ENCODE results near the gene BEND7. TPM values are rescaled to one million over a fixed set of nuclear protein-coding genes. Genes with fewer than 3 reads are reported as not detected.

The BEND7 gene
- total and polyA plus RNA-seq, 8 donors = 4.6 to 32.1 (median 21.0) TPM

DNA sequence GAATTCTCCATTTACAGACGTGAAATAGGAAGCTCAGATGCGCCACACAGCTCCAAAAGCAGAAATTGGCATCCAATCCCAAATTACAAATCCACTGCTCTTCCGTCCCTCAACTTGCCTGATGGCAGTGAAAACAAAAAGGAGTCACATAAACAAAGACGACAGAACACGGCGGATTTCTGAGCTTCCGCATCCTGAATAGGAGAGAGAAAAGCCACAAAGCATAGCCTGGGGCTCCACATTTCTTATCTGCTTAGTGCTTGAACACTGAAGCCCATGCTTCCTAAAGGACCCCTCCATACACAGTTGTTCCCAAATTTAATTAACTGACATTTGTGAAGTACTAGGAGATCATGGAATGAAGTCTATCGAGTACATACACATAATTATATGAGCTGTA, 32.6 kb downstream of the BEND7 start:
- Histone ChIP-seq H3K4me3 (no peak overlapping the region), H3K9me3 (no peaks in the 10 kb centered on the region), H3K27ac (no peak overlapping the region), H3K27me3 (no peaks in the 10 kb centered on the region), H3K4me1 (no peaks in the 10 kb centered on the region), H3K36me3 (peaks cover 5 to 63% (median 45%) of the 10 kb centered on the region in 4 donors)
- TF ChIP-seq EP300 (IDR thresholded peaks at IDR 0.05) (no peak), POLR2AphosphoS5 (IDR thresholded peaks at IDR 0.05) (no peak), POLR2A (IDR thresholded peaks at IDR 0.05) (no peak)
- TF ChIP-seq, protein P1, sequence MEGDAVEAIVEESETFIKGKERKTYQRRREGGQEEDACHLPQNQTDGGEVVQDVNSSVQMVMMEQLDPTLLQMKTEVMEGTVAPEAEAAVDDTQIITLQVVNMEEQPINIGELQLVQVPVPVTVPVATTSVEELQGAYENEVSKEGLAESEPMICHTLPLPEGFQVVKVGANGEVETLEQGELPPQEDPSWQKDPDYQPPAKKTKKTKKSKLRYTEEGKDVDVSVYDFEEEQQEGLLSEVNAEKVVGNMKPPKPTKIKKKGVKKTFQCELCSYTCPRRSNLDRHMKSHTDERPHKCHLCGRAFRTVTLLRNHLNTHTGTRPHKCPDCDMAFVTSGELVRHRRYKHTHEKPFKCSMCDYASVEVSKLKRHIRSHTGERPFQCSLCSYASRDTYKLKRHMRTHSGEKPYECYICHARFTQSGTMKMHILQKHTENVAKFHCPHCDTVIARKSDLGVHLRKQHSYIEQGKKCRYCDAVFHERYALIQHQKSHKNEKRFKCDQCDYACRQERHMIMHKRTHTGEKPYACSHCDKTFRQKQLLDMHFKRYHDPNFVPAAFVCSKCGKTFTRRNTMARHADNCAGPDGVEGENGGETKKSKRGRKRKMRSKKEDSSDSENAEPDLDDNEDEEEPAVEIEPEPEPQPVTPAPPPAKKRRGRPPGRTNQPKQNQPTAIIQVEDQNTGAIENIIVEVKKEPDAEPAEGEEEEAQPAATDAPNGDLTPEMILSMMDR (IDR thresholded peaks at IDR 0.05) = no peak
- intact Hi-C loops (cut with DNase I; ENCODE audit: low total_unique reads) = no loop called here
- WGBS, 5 donors = 84 to 88% (median 86%) methylated on average over 8 of the region's 8 CpGs
- DNase-seq = no peak

DNA sequence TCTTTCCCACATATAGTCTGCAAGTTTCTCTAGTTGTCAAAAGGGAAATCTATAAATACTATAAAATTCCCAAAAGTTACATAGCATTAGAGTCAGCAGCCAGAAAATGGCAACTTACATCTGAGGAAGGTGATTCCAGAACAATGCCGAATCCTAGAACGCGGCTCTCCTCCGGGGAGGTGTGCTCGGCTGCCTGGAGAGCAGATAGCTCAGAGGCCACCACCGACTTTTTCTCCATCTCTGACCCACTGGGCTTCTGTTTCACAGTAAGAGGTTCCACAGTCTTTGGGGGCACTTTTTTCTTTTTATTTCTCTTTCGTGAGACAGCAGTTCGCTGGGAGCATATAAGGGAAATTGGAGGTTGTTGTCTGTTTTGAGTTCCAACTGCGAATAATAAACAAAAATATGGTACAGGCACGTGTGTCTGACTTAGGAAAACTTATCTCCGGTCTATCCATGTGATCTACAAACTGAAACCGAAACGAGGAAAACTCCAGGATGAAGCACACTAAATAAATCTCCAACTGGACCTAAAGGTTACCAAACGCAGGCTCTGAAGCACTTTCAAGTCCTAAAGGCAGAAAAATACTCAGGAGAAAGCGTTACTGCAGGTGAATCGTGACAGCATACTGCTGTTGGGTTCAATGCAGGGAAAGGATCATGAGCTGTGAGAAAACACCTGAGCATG, 36.2 kb downstream of the BEND7 start:
- H3K27ac ChIP-seq = peak overlapping the region in 4 of 5 donors; percentile 14 to 73 (median 38)
- WGBS, 5 donors = 56 to 67% (median 64%) methylated on average over 16 of the region's 16 CpGs
- peak in 1 of 3 donors; percentile 36 for TF ChIP-seq POLR2AphosphoS5 (IDR thresholded peaks at IDR 0.05)
- no peak for TF ChIP-seq EP300 (IDR thresholded peaks at IDR 0.05)
- no peak for TF ChIP-seq POLR2A (IDR thresholded peaks at IDR 0.05)
- TF ChIP-seq, protein P1 (IDR thresholded peaks at IDR 0.05) = no peak
- no peak for DNase-seq
- peak overlapping the region; percentile 4 to 38 (median 17) for H3K4me3 ChIP-seq
- no peaks in the 10 kb centered on the region for H3K9me3 ChIP-seq
- no peaks in the 10 kb centered on the region for H3K27me3 ChIP-seq
- intact Hi-C loops (cut with DNase I; ENCODE audit: low total_unique reads) = no loop called here
- no peaks in the 10 kb centered on the region for H3K4me1 ChIP-seq
- peaks cover 5 to 59% (median 36%) of the 10 kb centered on the region in 4 donors for H3K36me3 ChIP-seq

DNA sequence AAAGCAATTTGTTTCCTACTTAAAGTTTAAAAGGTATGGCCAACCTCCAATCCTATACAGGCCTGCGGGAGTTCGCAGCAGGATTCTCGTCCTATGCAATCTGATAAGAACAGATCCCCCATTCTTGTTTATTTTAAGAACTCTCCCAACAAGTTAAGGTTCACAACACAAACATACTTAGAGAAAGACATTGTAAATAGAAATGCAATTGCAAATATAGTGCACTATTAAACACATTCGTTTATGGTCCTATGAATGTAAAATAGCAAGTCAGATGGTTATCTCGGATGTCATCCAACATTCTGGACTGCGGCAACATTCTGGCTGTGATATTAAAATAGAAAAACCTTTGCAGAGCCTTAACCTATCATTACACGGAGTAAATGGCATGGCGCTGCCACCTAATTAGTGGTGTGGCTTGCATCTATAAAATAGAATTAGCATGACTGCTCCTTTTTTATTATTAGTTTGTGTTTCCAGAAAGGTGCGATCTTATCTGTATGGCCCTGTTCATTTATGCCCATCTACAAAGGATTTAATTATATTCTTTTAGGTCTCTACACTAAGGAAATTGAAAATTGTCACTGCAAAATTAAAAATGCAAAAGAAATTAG, 37.0 kb downstream of the BEND7 start:
- no peak for DNase-seq
- peaks cover 5 to 56% (median 35%) of the 10 kb centered on the region in 4 donors for H3K36me3 ChIP-seq
- no peak overlapping the region for H3K4me3 ChIP-seq
- TF ChIP-seq POLR2A (IDR thresholded peaks at IDR 0.05) (no peak), POLR2AphosphoS5 (IDR thresholded peaks at IDR 0.05) (no peak), EP300 (IDR thresholded peaks at IDR 0.05) (no peak)
- TF ChIP-seq, protein P1 (IDR thresholded peaks at IDR 0.05) = no peak
- no peaks in the 10 kb centered on the region for H3K27me3 ChIP-seq
- WGBS, 5 donors = 79 to 89% (median 87%) methylated on average over 9 of the region's 9 CpGs
- H3K27ac ChIP-seq = no peak overlapping the region
- H3K4me1 ChIP-seq = no peaks in the 10 kb centered on the region
- intact Hi-C loops (cut with DNase I; ENCODE audit: low total_unique reads) = no loop called here
- H3K9me3 ChIP-seq = no peaks in the 10 kb centered on the region

DNA sequence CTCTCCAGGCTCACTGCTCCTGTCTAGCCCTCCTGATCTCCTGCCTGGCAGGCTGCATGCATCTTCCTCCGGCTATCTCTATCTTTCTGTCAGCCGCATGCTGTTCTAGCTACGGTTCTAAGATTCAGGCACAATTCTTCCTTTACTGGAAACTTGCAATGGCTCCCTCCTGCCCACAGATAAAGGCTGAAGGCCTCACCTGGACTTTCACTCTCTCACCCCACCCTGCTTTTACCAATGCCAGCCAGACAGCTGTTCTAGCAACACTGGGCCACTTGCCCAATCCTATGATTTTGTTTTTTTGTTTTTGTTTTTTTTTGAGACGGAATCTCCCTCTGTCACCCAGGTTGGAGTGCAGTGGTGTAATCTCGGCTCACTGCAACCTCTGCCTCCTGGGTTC, 38.3 kb downstream of the BEND7 start:
- Histone ChIP-seq H3K9me3 (no peaks in the 10 kb centered on the region), H3K4me1 (no peaks in the 10 kb centered on the region), H3K36me3 (peaks cover 0 to 45% (median 26%) of the 10 kb centered on the region in 4 donors), H3K27ac (no peak overlapping the region), H3K27me3 (no peaks in the 10 kb centered on the region), H3K4me3 (no peak overlapping the region)
- TF ChIP-seq EP300 (IDR thresholded peaks at IDR 0.05) (no peak), POLR2A (IDR thresholded peaks at IDR 0.05) (no peak), POLR2AphosphoS5 (IDR thresholded peaks at IDR 0.05) (no peak)
- TF ChIP-seq, protein P1 (IDR thresholded peaks at IDR 0.05) = no peak
- intact Hi-C loops (cut with DNase I; ENCODE audit: low total_unique reads) = no loop called here
- 82 to 94% (median 90%) methylated on average over 5 of the region's 5 CpGs for WGBS, 5 donors
- DNase-seq = no peak

All from stomach (tissue), 9 donors.